GM19463 (cell line): Measurements from ENCODE around the gene CDK10.
A peak's percentile ranks its signal among the peaks of the same experiment; 100 is the strongest.
"Not testable (repeated sequence)": the region's sequence is repeated elsewhere in the genome, so short reads cannot be mapped to it uniquely, and the experiment has no call there.

Experiments used
- ATAC-seq: cut with Tn5 transposase; IDR thresholded peaks from one replicate; pipeline ENCODE4 v1.9.1; 2021; ENCODE audit warnings: mild to moderate bottlenecking, moderate library complexity; ENCODE audit not compliant: unreplicated experiment

Gene CDK10

GRCh38 chr16:89667633-89668032 is 18.9 kb upstream of the CDK10 start:
- no peak for ATAC-seq

GRCh38 chr16:89668790-89669158 is 17.7 kb upstream of the CDK10 start:
- no peak for ATAC-seq

- ATAC-seq, result no peak
Observed at GRCh38 chr16:89669755-89670154, 16.7 kb upstream of the CDK10 start.

GRCh38 chr16:89670496-89671431 is 15.7 kb upstream of the CDK10 start:
- ATAC-seq, result no peak

- not testable (repeated sequence) for ATAC-seq
Observed at GRCh38 chr16:89671565-89671964, 14.9 kb upstream of the CDK10 start.

- no peak for ATAC-seq
Observed at GRCh38 chr16:89672177-89672941, 14.1 kb upstream of the CDK10 start.

- ATAC-seq, result no peak
Observed at GRCh38 chr16:89678258-89678657, 8.2 kb upstream of the CDK10 start.

GRCh38 chr16:89685916-89686315 is 573 bp upstream of the CDK10 start:
- ATAC-seq, result no peak

- peak; percentile 54 for ATAC-seq
Observed at GRCh38 chr16:89687092-89687940, 827 bp downstream of the CDK10 start.

GRCh38 chr16:89688395-89688794 is 1.9 kb downstream of the CDK10 start:
- ATAC-seq, result no peak

GRCh38 chr16:89689142-89689541 is 2.7 kb downstream of the CDK10 start:
- no peak for ATAC-seq

GRCh38 chr16:89689621-89690020 is 3.1 kb downstream of the CDK10 start:
- not testable (repeated sequence) for ATAC-seq

- ATAC-seq, result no peak
Observed at GRCh38 chr16:89690392-89690901, 4.0 kb downstream of the CDK10 start.

GRCh38 chr16:89691231-89691985 is 4.9 kb downstream of the CDK10 start:
- ATAC-seq, result no peak

GRCh38 chr16:89691986-89692569 is 5.6 kb downstream of the CDK10 start:
- no peak for ATAC-seq

GRCh38 chr16:89693289-89693731 is 6.8 kb downstream of the CDK10 start:
- no peak for ATAC-seq

- ATAC-seq, result no peak
Observed at GRCh38 chr16:89693931-89694783, 7.7 kb downstream of the CDK10 start.

- ATAC-seq, result not testable (repeated sequence)
Observed at GRCh38 chr16:89694784-89695085, 8.2 kb downstream of the CDK10 start.
